Measurements from ENCODE around the gene FAM180A. TPM values are rescaled to one million over a fixed set of nuclear protein-coding genes. Genes with fewer than 3 reads are reported as not detected.

Gene FAM180A
- total RNA-seq, 1 experiment from 2014 or later, result not detected

GRCh38 chr7:135744938-135745702 is 3.5 kb downstream of the FAM180A start:
- ATAC-seq, result no peak
- Histone ChIP-seq H3K9me3 (ENCODE audit: control insufficient read depth, insufficient read depth, low read depth, low read length) (no peaks in the 10 kb centered on the region), H3K36me3 (ENCODE audit: control insufficient read depth, insufficient read depth, low read length) (no peaks in the 10 kb centered on the region), H3K4me1 (ENCODE audit: control insufficient read depth, insufficient read depth, low read length) (peaks cover 4% of the 10 kb centered on the region; the same call in 1 of the 2 replicates), H3K27ac (ENCODE audit: low read length) (no peak overlapping the region), H3K4me3 (ENCODE audit: low read depth in 2 of 2, low read length in 2 of 2) (no peak overlapping the region), H3K27me3 (ENCODE audit: control insufficient read depth, insufficient read depth, low read length) (no peaks in the 10 kb centered on the region)
- TF ChIP-seq TCF7L2 (IDR thresholded peaks at IDR 0.05; ENCODE audit: low read depth, low read length) (no peak), CTCF (IDR thresholded peaks at IDR 0.05) (no peak), SIN3A (IDR thresholded peaks at IDR 0.05; ENCODE audit: borderline replicate concordance, insufficient read depth, low read depth, low read length) (no peak), REST (IDR thresholded peaks at IDR 0.05; ENCODE audit: insufficient read depth in 1 of 2, low read depth in 2 of 2, low read length in 1 of 2) (no peak), POLR2AphosphoS5 (IDR thresholded peaks at IDR 0.05; ENCODE audit: low read depth, low read length) (no peak)
- intact Hi-C loops (cut with micrococcal nuclease; ENCODE audit: unreplicated experiment) (no loop called here), in situ Hi-C loops (cut with HindIII; ENCODE audit: low pct_unique_long_range_greater_than_20kb, low sequenced_read_pairs) (no loop called here)
- ChIA-PET POLR2A (no interaction called here), CTCF (no interaction called here)
- no peak for DNase-seq (ENCODE audit: low read depth, low spot score)
- BruUV-seq (replicated peaks), result no TSS peak

- POLR2A ChIA-PET, result no interaction called here
- H3K4me1 ChIP-seq (ENCODE audit: control insufficient read depth, insufficient read depth, low read length), result peaks cover 4% of the 10 kb centered on the region; the same call in 1 of the 2 replicates
- H3K36me3 ChIP-seq (ENCODE audit: control insufficient read depth, insufficient read depth, low read length), result no peaks in the 10 kb centered on the region
- no peak for DNase-seq (ENCODE audit: low read depth, low spot score)
- no peak overlapping the region for H3K4me3 ChIP-seq (ENCODE audit: low read depth in 2 of 2, low read length in 2 of 2)
- TF ChIP-seq CTCF (IDR thresholded peaks at IDR 0.05), result no peak
- TF ChIP-seq REST (IDR thresholded peaks at IDR 0.05; ENCODE audit: insufficient read depth in 1 of 2, low read depth in 2 of 2, low read length in 1 of 2), result no peak
- TF ChIP-seq SIN3A (IDR thresholded peaks at IDR 0.05; ENCODE audit: borderline replicate concordance, insufficient read depth, low read depth, low read length), result no peak
- TF ChIP-seq POLR2AphosphoS5 (IDR thresholded peaks at IDR 0.05; ENCODE audit: low read depth, low read length), result no peak
- no peak for TF ChIP-seq TCF7L2 (IDR thresholded peaks at IDR 0.05; ENCODE audit: low read depth, low read length)
- intact Hi-C loops (cut with micrococcal nuclease; ENCODE audit: unreplicated experiment), result no loop called here
- no TSS peak for BruUV-seq (replicated peaks)
- CTCF ChIA-PET, result interaction anchor here (0.5 kb wide), 1 partner anchor 34 kb away, joined by 3 read pairs; no protein-coding TSS in a partner anchor
- no peak overlapping the region for H3K27ac ChIP-seq (ENCODE audit: low read length)
- no peaks in the 10 kb centered on the region for H3K27me3 ChIP-seq (ENCODE audit: control insufficient read depth, insufficient read depth, low read length)
- H3K9me3 ChIP-seq (ENCODE audit: control insufficient read depth, insufficient read depth, low read depth, low read length), result no peaks in the 10 kb centered on the region
- in situ Hi-C loops (cut with HindIII; ENCODE audit: low pct_unique_long_range_greater_than_20kb, low sequenced_read_pairs), result no loop called here
- no peak for ATAC-seq
Measured at GRCh38 chr7:135743907-135744731, 4.5 kb downstream of the FAM180A start.

Measured in Panc1 (cell line).